Body of pancreas (tissue), 4 donors: Measurements from ENCODE around the gene ZNF763.
"Not testable (repeated sequence)": the region's sequence is repeated elsewhere in the genome, so short reads cannot be mapped to it uniquely, and the experiment has no call there.

ENCODE experiments used
- CTCF ChIP-seq, 7 experiments: fragments of 450-650 bp in 4 of 7; fragments of 200-600 bp in 3 of 7; sonication (generic) in 3 of 7; IDR thresholded peaks; one replicate each; pipeline ENCODE4 v1.5.1; 2016 to 2019; ENCODE audit warnings: antibody characterized with exemption in 7 of 7
- POLR2A ChIP-seq, 3 donors: fragments of 450-650 bp; IDR thresholded peaks; one replicate each; pipeline ENCODE4 v1.6.1; 2016; ENCODE audit warnings: antibody characterized with exemption in 3 of 3, mild to moderate bottlenecking in 2 of 3

- not testable (repeated sequence) for TF ChIP-seq CTCF, POLR2A (IDR thresholded peaks at IDR 0.05)
These were observed 39.1 kb upstream of the ZNF763 start for GRCh38 chr19:11925651-11926187.
